DOHH2 (cell line): ENCODE data around the gene ATP2B3.

Experiments used
- H3F3A ChIP-seq: fragments of 200-600 bp; sonication (generic), shearing (Covaris generic); 2 replicates; pipeline ENCODE4 v1.6.0; 2016; ENCODE audit warnings: antibody characterized with exemption, mild to moderate bottlenecking; ENCODE audit not compliant: control insufficient read depth, insufficient read depth
- H3K27ac ChIP-seq: fragments of 200-600 bp; sonication (generic); 2 replicates; pipeline ENCODE4 v1.5.1; 2014; ENCODE audit warnings: low read depth, mild to moderate bottlenecking, low read length, moderate library complexity
- H3K27me3 ChIP-seq: fragments of 200-600 bp; sonication (generic); 2 replicates; pipeline ENCODE4 v1.6.1; 2014; ENCODE audit warnings: mild to moderate bottlenecking, low read length, mixed read lengths; ENCODE audit not compliant: control insufficient read depth
- H3K36me3 ChIP-seq: fragments of 200-600 bp; sonication (generic); 2 replicates; pipeline ENCODE4 v1.6.1; 2014; ENCODE audit warnings: mild to moderate bottlenecking, low read length, moderate library complexity, mixed read lengths; ENCODE audit not compliant: control insufficient read depth
- H3K4me1 ChIP-seq: fragments of 200-600 bp; sonication (generic); 2 replicates; pipeline ENCODE4 v1.6.1; 2014; ENCODE audit warnings: mild to moderate bottlenecking, low read length, mixed read lengths; ENCODE audit not compliant: control insufficient read depth
- H3K4me2 ChIP-seq: fragments of 200-600 bp; sonication (generic); 2 replicates; pipeline ENCODE4 v1.6.0; 2014; ENCODE audit warnings: mild to moderate bottlenecking, low read length, moderate library complexity
- H3K4me3 ChIP-seq: fragments of 200-600 bp; sonication (generic); 2 replicates; pipeline ENCODE4 v1.5.1; 2014; ENCODE audit warnings: mild to moderate bottlenecking, low read length, mixed read lengths
- H3K79me2 ChIP-seq: fragments of 200-600 bp; sonication (generic); 2 replicates; pipeline ENCODE4 v1.6.1; 2014; ENCODE audit warnings: mild to moderate bottlenecking, low read length, mixed read lengths; ENCODE audit not compliant: control insufficient read depth
- H3K9me2 ChIP-seq: fragments of 200-600 bp; sonication (generic); replicated peaks from 2 replicates; pipeline ENCODE4 v1.6.1; 2014; ENCODE audit warnings: mild to moderate bottlenecking, low read length, mixed read lengths; ENCODE audit not compliant: control insufficient read depth
- H3K9me3 ChIP-seq: fragments of 200-600 bp; sonication (generic); 2 replicates; pipeline ENCODE4 v1.6.1; 2014; ENCODE audit warnings: antibody characterized with exemption, low read length, mixed read lengths; ENCODE audit not compliant: control insufficient read depth, insufficient read depth
- H4K20me1 ChIP-seq: fragments of 200-600 bp; sonication (generic); 2 replicates; pipeline ENCODE4 v1.6.0; 2014; ENCODE audit warnings: low read depth, mild to moderate bottlenecking, antibody characterized with exemption, low read length, moderate library complexity; ENCODE audit not compliant: control insufficient read depth, insufficient read depth
- CTCF ChIP-seq: fragments of 200-600 bp; sonication (generic); IDR thresholded peaks from one replicate; pipeline ENCODE4 v1.5.1; 2014; ENCODE audit warnings: antibody characterized with exemption, mild to moderate bottlenecking, low read depth, low read length; ENCODE audit not compliant: poor library complexity, severe bottlenecking
- EZH2phosphoT487 ChIP-seq: fragments of 200-600 bp; sonication (generic); IDR thresholded peaks from 2 replicates; pipeline ENCODE4 v1.6.1; 2017; ENCODE audit warnings: borderline replicate concordance, mild to moderate bottlenecking, antibody characterized with exemption, low read length, moderate library complexity, mixed read lengths

ATP2B3 gene

GRCh38 chrX:153610836-153611213 lies 93.4 kb downstream of the ATP2B3 start:
- Histone ChIP-seq H3K27me3 (peaks cover 19% of the 10 kb centered on the region), H3K9me3 (no peaks in the 10 kb centered on the region), H3K27ac (no peak overlapping the region), H3K4me2 (no peak overlapping the region), H3K36me3 (no peaks in the 10 kb centered on the region), H3K4me3 (no peak overlapping the region), H4K20me1 (no peaks in the 10 kb centered on the region), H3K4me1 (no peaks in the 10 kb centered on the region), H3K79me2 (no peaks in the 10 kb centered on the region), H3K9me2 (no peaks in the 10 kb centered on the region), H3F3A (no peaks in the 10 kb centered on the region)
- TF ChIP-seq EZH2phosphoT487: no peak
- TF ChIP-seq CTCF: no peak

GRCh38 chrX:153611298-153612095 lies 94.1 kb downstream of the ATP2B3 start:
- Histone ChIP-seq H3K36me3 (no peaks in the 10 kb centered on the region), H3K4me1 (no peaks in the 10 kb centered on the region), H3K79me2 (no peaks in the 10 kb centered on the region), H3K27me3 (peaks cover 19% of the 10 kb centered on the region), H4K20me1 (no peaks in the 10 kb centered on the region), H3K9me2 (no peaks in the 10 kb centered on the region), H3K27ac (no peak overlapping the region), H3F3A (no peaks in the 10 kb centered on the region), H3K4me3 (no peak overlapping the region), H3K9me3 (no peaks in the 10 kb centered on the region), H3K4me2 (no peak overlapping the region)
- TF ChIP-seq CTCF (no peak), EZH2phosphoT487 (no peak)

GRCh38 chrX:153612413-153612812 lies 95.0 kb downstream of the ATP2B3 start:
- no peak overlapping the region for H3K27ac ChIP-seq
- H3K9me3 ChIP-seq: no peaks in the 10 kb centered on the region
- H3F3A ChIP-seq: no peaks in the 10 kb centered on the region
- H3K4me2 ChIP-seq: no peak overlapping the region
- no peaks in the 10 kb centered on the region for H3K36me3 ChIP-seq
- H3K9me2 ChIP-seq: no peaks in the 10 kb centered on the region
- H3K4me1 ChIP-seq: no peaks in the 10 kb centered on the region
- no peak overlapping the region for H3K4me3 ChIP-seq
- H4K20me1 ChIP-seq: no peaks in the 10 kb centered on the region
- TF ChIP-seq EZH2phosphoT487: no peak
- no peak for TF ChIP-seq CTCF
- H3K27me3 ChIP-seq: peaks cover 21% of the 10 kb centered on the region
- H3K79me2 ChIP-seq: no peaks in the 10 kb centered on the region
